ENCODE results near the gene GRIK4.

DNA sequence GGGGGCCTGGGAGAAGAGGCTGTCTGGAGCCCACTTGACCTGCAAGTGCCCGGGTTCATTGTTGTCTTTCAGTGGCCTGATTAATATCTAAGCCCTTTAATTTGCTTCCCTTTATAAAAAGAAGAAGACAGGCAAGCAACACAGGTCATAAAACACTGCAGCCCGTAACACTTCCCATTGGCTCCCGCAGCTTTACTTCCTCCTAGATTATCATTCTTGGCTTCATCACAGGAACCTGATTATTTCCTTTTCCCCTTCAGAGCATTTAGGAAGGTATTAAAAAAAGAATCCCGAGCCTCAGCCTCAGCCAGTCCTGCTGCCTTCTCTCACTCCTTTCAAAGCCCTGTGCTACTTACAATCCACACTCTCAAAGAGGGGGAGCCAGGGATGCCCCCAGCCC, 183.2 kb downstream of the GRIK4 start:
- TF ChIP-seq, protein P1, sequence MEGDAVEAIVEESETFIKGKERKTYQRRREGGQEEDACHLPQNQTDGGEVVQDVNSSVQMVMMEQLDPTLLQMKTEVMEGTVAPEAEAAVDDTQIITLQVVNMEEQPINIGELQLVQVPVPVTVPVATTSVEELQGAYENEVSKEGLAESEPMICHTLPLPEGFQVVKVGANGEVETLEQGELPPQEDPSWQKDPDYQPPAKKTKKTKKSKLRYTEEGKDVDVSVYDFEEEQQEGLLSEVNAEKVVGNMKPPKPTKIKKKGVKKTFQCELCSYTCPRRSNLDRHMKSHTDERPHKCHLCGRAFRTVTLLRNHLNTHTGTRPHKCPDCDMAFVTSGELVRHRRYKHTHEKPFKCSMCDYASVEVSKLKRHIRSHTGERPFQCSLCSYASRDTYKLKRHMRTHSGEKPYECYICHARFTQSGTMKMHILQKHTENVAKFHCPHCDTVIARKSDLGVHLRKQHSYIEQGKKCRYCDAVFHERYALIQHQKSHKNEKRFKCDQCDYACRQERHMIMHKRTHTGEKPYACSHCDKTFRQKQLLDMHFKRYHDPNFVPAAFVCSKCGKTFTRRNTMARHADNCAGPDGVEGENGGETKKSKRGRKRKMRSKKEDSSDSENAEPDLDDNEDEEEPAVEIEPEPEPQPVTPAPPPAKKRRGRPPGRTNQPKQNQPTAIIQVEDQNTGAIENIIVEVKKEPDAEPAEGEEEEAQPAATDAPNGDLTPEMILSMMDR (IDR thresholded peaks at IDR 0.05): no peak
- no peak for TF ChIP-seq POLR2A (IDR thresholded peaks at IDR 0.05)
